ENCODE measurements around the gene GTF2IRD1. TPM values are rescaled to one million over a fixed set of nuclear protein-coding genes. Genes with fewer than 3 reads are reported as not detected.
A peak's percentile ranks its signal among the peaks of the same experiment; 100 is the strongest.

The GTF2IRD1 gene
- total RNA-seq, 1 experiment from 2014 or later: 54.0 TPM

DNA sequence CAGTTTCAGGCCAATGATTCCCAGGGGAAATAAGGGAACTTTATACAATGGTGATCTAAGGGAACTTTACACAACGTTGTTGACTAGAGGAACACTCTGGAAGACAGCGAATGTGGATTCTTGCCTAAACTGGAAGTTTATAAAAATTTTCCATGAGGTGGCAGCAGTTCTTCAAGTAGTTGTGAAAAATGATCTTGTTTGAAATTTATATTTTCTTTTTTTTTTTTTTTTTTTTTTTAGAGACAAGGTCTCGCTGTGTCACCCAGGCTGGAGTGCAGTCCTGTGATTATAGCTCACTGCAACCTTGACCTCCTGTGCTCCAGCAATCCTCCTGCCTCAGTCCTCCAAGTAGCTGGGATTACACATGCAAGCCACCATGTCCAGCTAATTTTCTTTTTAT, 171.7 kb downstream of the GTF2IRD1 start:
- CTCF ChIA-PET: interaction anchor here (0.6 to 0.7 kb wide), 3 partner anchors 10 to 31 kb away, joined by 3 to 9 read pairs (median 6); no protein-coding TSS in a partner anchor
- ATAC-seq: no peak
- in situ Hi-C loops (cut with HindIII; ENCODE audit: low pct_unique_long_range_greater_than_20kb, low sequenced_read_pairs): no loop called here

DNA sequence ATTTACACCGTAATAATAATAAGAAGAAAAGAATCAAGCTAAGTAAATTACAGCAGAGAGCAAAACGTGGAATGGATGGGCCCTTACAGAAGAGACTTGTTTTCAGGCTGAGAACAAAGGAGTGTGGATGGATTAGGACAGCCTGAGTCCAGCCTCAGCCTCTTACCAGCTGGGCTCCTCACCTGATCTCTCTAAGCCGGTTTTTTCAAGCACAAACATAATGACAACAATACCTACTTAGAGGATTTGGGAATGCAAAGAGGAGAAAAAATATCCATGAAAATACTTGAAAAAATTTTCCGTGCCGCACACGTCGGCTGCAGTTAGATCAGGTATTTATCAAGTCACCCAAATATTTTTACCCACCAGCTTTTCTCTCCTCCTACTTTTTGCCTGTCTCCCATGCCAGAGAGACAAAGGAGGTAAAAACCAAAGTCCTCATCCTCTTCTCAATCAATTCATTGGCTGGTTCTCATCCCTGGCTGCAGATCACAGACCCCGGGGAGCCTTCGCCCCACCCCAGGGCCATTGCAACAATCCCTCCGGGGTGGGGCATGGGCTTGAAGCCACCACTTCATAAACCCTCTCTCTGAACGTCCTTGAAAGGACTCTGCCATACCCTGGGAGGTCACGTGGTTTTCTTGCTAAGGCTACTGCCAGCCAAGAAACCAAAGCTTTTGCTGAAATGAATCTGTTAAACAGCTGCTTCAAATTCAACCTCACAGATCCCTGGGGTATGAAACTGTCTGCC, 174.1 kb downstream of the GTF2IRD1 start:
- Histone ChIP-seq H3K4me1 (ENCODE audit: control insufficient read depth, insufficient read depth, low read length) (peaks cover 21% of the 10 kb centered on the region), H3K27me3 (ENCODE audit: control insufficient read depth, insufficient read depth, low read length) (no peaks in the 10 kb centered on the region), H3K27ac (ENCODE audit: low read length) (peak overlapping the region; percentile 93), H3K9me3 (ENCODE audit: control insufficient read depth, insufficient read depth, low read depth, low read length) (no peaks in the 10 kb centered on the region), H3K36me3 (ENCODE audit: control insufficient read depth, insufficient read depth, low read length) (no peaks in the 10 kb centered on the region), H3K4me3 (ENCODE audit: low read depth in 2 of 2, low read length in 2 of 2) (peak overlapping the region in 1 of 2 experiments; percentile 25; a peak in 1 of 4 replicates)
- intact Hi-C loops (cut with micrococcal nuclease; ENCODE audit: unreplicated experiment): no loop called here
- ChIA-PET CTCF (no interaction called here), POLR2A (interaction anchor here (0.6 kb wide), 2 partner anchors 20 to 29 kb away, joined by 3 to 4 read pairs; partner anchors contain the start of gene GTF2I)
- no peak for TF ChIP-seq SIN3A (IDR thresholded peaks at IDR 0.05; ENCODE audit: borderline replicate concordance, insufficient read depth, low read depth, low read length)
- TF ChIP-seq, protein P1, sequence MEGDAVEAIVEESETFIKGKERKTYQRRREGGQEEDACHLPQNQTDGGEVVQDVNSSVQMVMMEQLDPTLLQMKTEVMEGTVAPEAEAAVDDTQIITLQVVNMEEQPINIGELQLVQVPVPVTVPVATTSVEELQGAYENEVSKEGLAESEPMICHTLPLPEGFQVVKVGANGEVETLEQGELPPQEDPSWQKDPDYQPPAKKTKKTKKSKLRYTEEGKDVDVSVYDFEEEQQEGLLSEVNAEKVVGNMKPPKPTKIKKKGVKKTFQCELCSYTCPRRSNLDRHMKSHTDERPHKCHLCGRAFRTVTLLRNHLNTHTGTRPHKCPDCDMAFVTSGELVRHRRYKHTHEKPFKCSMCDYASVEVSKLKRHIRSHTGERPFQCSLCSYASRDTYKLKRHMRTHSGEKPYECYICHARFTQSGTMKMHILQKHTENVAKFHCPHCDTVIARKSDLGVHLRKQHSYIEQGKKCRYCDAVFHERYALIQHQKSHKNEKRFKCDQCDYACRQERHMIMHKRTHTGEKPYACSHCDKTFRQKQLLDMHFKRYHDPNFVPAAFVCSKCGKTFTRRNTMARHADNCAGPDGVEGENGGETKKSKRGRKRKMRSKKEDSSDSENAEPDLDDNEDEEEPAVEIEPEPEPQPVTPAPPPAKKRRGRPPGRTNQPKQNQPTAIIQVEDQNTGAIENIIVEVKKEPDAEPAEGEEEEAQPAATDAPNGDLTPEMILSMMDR (IDR thresholded peaks at IDR 0.05): no peak
- TF ChIP-seq POLR2AphosphoS5 (IDR thresholded peaks at IDR 0.05; ENCODE audit: low read depth, low read length): no peak
- TF ChIP-seq, protein P2, sequence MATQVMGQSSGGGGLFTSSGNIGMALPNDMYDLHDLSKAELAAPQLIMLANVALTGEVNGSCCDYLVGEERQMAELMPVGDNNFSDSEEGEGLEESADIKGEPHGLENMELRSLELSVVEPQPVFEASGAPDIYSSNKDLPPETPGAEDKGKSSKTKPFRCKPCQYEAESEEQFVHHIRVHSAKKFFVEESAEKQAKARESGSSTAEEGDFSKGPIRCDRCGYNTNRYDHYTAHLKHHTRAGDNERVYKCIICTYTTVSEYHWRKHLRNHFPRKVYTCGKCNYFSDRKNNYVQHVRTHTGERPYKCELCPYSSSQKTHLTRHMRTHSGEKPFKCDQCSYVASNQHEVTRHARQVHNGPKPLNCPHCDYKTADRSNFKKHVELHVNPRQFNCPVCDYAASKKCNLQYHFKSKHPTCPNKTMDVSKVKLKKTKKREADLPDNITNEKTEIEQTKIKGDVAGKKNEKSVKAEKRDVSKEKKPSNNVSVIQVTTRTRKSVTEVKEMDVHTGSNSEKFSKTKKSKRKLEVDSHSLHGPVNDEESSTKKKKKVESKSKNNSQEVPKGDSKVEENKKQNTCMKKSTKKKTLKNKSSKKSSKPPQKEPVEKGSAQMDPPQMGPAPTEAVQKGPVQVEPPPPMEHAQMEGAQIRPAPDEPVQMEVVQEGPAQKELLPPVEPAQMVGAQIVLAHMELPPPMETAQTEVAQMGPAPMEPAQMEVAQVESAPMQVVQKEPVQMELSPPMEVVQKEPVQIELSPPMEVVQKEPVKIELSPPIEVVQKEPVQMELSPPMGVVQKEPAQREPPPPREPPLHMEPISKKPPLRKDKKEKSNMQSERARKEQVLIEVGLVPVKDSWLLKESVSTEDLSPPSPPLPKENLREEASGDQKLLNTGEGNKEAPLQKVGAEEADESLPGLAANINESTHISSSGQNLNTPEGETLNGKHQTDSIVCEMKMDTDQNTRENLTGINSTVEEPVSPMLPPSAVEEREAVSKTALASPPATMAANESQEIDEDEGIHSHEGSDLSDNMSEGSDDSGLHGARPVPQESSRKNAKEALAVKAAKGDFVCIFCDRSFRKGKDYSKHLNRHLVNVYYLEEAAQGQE (IDR thresholded peaks at IDR 0.05; ENCODE audit: insufficient read depth in 1 of 2, low read depth in 2 of 2, low read length in 1 of 2): no peak
- TF ChIP-seq TCF7L2 (IDR thresholded peaks at IDR 0.05; ENCODE audit: low read depth, low read length): no peak
- ATAC-seq: peak; percentile 82
- no TSS peak for BruUV-seq (replicated peaks)
- in situ Hi-C loops (cut with HindIII; ENCODE audit: low pct_unique_long_range_greater_than_20kb, low sequenced_read_pairs): no loop called here
- DNase-seq (ENCODE audit: low read depth, low spot score): no peak

More for the DNA sequence above, 171.7 kb downstream of the GTF2IRD1 start:
- no TSS peak for BruUV-seq (replicated peaks)
- no peaks in the 10 kb centered on the region for H3K9me3 ChIP-seq (ENCODE audit: control insufficient read depth, insufficient read depth, low read depth, low read length)
- H3K27ac ChIP-seq (ENCODE audit: low read length): peak overlapping the region; percentile 93
- TF ChIP-seq, protein P1 (IDR thresholded peaks at IDR 0.05): no peak
- no peak for TF ChIP-seq SIN3A (IDR thresholded peaks at IDR 0.05; ENCODE audit: borderline replicate concordance, insufficient read depth, low read depth, low read length)
- TF ChIP-seq, protein P2 (IDR thresholded peaks at IDR 0.05; ENCODE audit: insufficient read depth in 1 of 2, low read depth in 2 of 2, low read length in 1 of 2): no peak
- TF ChIP-seq POLR2AphosphoS5 (IDR thresholded peaks at IDR 0.05; ENCODE audit: low read depth, low read length): no peak
- no peak for TF ChIP-seq TCF7L2 (IDR thresholded peaks at IDR 0.05; ENCODE audit: low read depth, low read length)
- no peak for DNase-seq (ENCODE audit: low read depth, low spot score)
- H3K4me3 ChIP-seq (ENCODE audit: low read depth in 2 of 2, low read length in 2 of 2): no peak overlapping the region
- peaks cover 18% of the 10 kb centered on the region for H3K4me1 ChIP-seq (ENCODE audit: control insufficient read depth, insufficient read depth, low read length)
- H3K27me3 ChIP-seq (ENCODE audit: control insufficient read depth, insufficient read depth, low read length): no peaks in the 10 kb centered on the region
- no peaks in the 10 kb centered on the region for H3K36me3 ChIP-seq (ENCODE audit: control insufficient read depth, insufficient read depth, low read length)
- POLR2A ChIA-PET: no interaction called here
- intact Hi-C loops (cut with micrococcal nuclease; ENCODE audit: unreplicated experiment): no loop called here
